IMR-90 (cell line): ENCODE measurements around the gene PDYN. TPM values are rescaled to one million over a fixed set of nuclear protein-coding genes. Genes with fewer than 3 reads are reported as not detected.

ENCODE experiments used
- ATAC-seq: fragments of 200-7000 bp; cut with Tn5 transposase; 2 replicates; pipeline ENCODE4 v1.9.1; 2020; ENCODE audit warnings: low read depth, mild to moderate bottlenecking, moderate library complexity
- BruUV-seq: library from RNA; stranded (reverse); fragments of 400-500 nt; replicated peaks from 2 replicates; lab custom pipeline; 2021; lab: Mats Ljungman, UMichigan
- CTCF ChIA-PET: fragments of 300-600 bp; formaldehyde crosslinking; extraction: SDS; loops from one replicate; lab custom pipeline; 2021; ENCODE audit warnings: antibody characterized with exemption; lab: Yijun Ruan, JAX
- POLR2A ChIA-PET: fragments of 300-600 bp; sonication (Branson Sonifier 250); formaldehyde crosslinking; loops from one replicate; lab custom pipeline; 2022; ENCODE audit warnings: antibody characterized with exemption; ENCODE audit not compliant: unreplicated experiment; lab: Charles Lee
- DNase-seq: peaks from one replicate; pipeline ENCODE4 v3.0.0; 2013
- H2AFZ ChIP-seq: replicated peaks from 2 replicates; pipeline ENCODE3; 2013; ENCODE audit warnings: low read length, mild to moderate bottlenecking; ENCODE audit not compliant: poor library complexity
- H2AK5ac ChIP-seq: 2 replicates; pipeline ENCODE4 v1.6.1; 2013; ENCODE audit warnings: low read depth, low read length, inconsistent platforms
- H2AK9ac ChIP-seq: replicated peaks from 2 replicates; pipeline ENCODE3; 2013; ENCODE audit warnings: mild to moderate bottlenecking, low read depth, low read length, moderate library complexity; ENCODE audit not compliant: poor library complexity
- H2BK120ac ChIP-seq: 2 replicates; pipeline ENCODE4 v1.6.1; 2013; ENCODE audit warnings: low read depth, low read length, inconsistent platforms
- H2BK15ac ChIP-seq: 3 replicates; pipeline ENCODE4 v1.6.1; 2013; ENCODE audit warnings: low read depth, low read length, inconsistent platforms
- H2BK20ac ChIP-seq: 2 replicates; pipeline ENCODE4 v1.6.1; 2013; ENCODE audit warnings: low read depth, mild to moderate bottlenecking, inconsistent platforms, low read length, moderate library complexity
- H2BK5ac ChIP-seq: 2 replicates; pipeline ENCODE4 v1.6.1; 2013; ENCODE audit warnings: mild to moderate bottlenecking, low read depth, low read length, inconsistent platforms; ENCODE audit not compliant: poor library complexity, severe bottlenecking
- H3K14ac ChIP-seq: replicated peaks from 2 replicates; pipeline ENCODE4 v1.6.1; 2013; ENCODE audit warnings: low read depth, low read length, inconsistent platforms
- H3K18ac ChIP-seq: 2 replicates; pipeline ENCODE4 v1.6.1; 2013; ENCODE audit warnings: low read depth, low read length, control low read depth
- H3K23ac ChIP-seq: 2 replicates; pipeline ENCODE4 v1.6.1; 2013; ENCODE audit warnings: low read depth, low read length, inconsistent platforms
- H3K27ac ChIP-seq: 2 replicates; pipeline ENCODE4 v1.5.1; 2013; ENCODE audit warnings: mild to moderate bottlenecking, control low read depth, low read length; ENCODE audit not compliant: insufficient read depth
- H3K27me3 ChIP-seq: 2 replicates; pipeline ENCODE4 v1.6.1; 2013; ENCODE audit warnings: low read length; ENCODE audit not compliant: control insufficient read depth, insufficient read depth
- H3K36me3 ChIP-seq: 2 replicates; pipeline ENCODE4 v1.6.1; 2013; ENCODE audit warnings: low read length, mixed read lengths; ENCODE audit not compliant: control insufficient read depth, insufficient read depth
- H3K4ac ChIP-seq: 2 replicates; pipeline ENCODE4 v1.6.1; 2013; ENCODE audit warnings: low read depth, low read length, inconsistent platforms
- H3K4me1 ChIP-seq: 2 replicates; pipeline ENCODE4 v1.6.1; 2013; ENCODE audit warnings: low read length, mixed read lengths; ENCODE audit not compliant: control insufficient read depth, insufficient read depth
- H3K4me2 ChIP-seq: 2 replicates; pipeline ENCODE4 v1.6.1; 2013; ENCODE audit warnings: low read depth, mild to moderate bottlenecking, control low read depth, low read length, moderate library complexity
- H3K4me3 ChIP-seq: 2 replicates; pipeline ENCODE4 v1.5.1; 2013; ENCODE audit warnings: low read depth, mild to moderate bottlenecking, control low read depth, low read length, moderate library complexity; ENCODE audit not compliant: insufficient read depth
- H3K56ac ChIP-seq: 2 replicates; pipeline ENCODE4 v1.6.1; 2013; ENCODE audit warnings: low read length, inconsistent platforms; ENCODE audit not compliant: insufficient read depth; ENCODE audit errors: extremely low read depth
- H3K79me1 ChIP-seq, 2 experiments: 2 replicates each; pipeline ENCODE4 v1.6.1; 2013; ENCODE audit warnings: low read length in 2 of 2, inconsistent platforms in 1 of 2, low read depth in 1 of 2
- H3K9ac ChIP-seq: 2 replicates; pipeline ENCODE4 v1.6.1; 2013; ENCODE audit warnings: low read depth, low read length, control low read depth
- H3K9me1 ChIP-seq: 2 replicates; pipeline ENCODE4 v1.6.1; 2013; ENCODE audit warnings: low read length, inconsistent platforms; ENCODE audit not compliant: insufficient read depth
- H3K9me3 ChIP-seq: 2 replicates; pipeline ENCODE4 v1.6.1; 2013; ENCODE audit warnings: low read length; ENCODE audit not compliant: control insufficient read depth, insufficient read depth
- H4K20me1 ChIP-seq: 2 replicates; pipeline ENCODE4 v1.6.1; 2013; ENCODE audit warnings: low read length, inconsistent platforms; ENCODE audit not compliant: insufficient read depth
- H4K5ac ChIP-seq: 2 replicates; pipeline ENCODE4 v1.6.1; 2013; ENCODE audit warnings: mild to moderate bottlenecking, low read depth, low read length, control low read depth
- H4K8ac ChIP-seq, 2 experiments: 2 replicates each; pipeline ENCODE4 v1.6.1; 2013; ENCODE audit warnings: low read depth in 2 of 2, low read length in 2 of 2, control low read depth in 1 of 2, inconsistent platforms in 1 of 2
- H4K91ac ChIP-seq: 2 replicates; pipeline ENCODE4 v1.6.1; 2013; ENCODE audit warnings: low read depth, low read length, inconsistent platforms; ENCODE audit not compliant: insufficient read depth
- BHLHE40 ChIP-seq: fragments of 150-350 bp; IDR thresholded peaks from 2 replicates; pipeline ENCODE4 v1.6.1; 2016; ENCODE audit warnings: mild to moderate bottlenecking, low read depth, low read length
- CEBPB ChIP-seq: IDR thresholded peaks from 2 replicates; pipeline ENCODE4 v1.6.1; 2012; ENCODE audit warnings: low read depth, low read length, improper control_type of control experiment
- CHD1 ChIP-seq: IDR thresholded peaks from 2 replicates; pipeline ENCODE4 v1.6.1; 2012; ENCODE audit warnings: low read depth, low read length, improper control_type of control experiment
- FOS ChIP-seq: fragments of 150-350 bp; IDR thresholded peaks from 2 replicates; pipeline ENCODE4 v1.6.1; 2016; ENCODE audit warnings: low read depth, low read length
- MAFK ChIP-seq: IDR thresholded peaks from 2 replicates; pipeline ENCODE4 v1.6.1; 2012; ENCODE audit warnings: low read depth, low read length, improper control_type of control experiment
- MAZ ChIP-seq: IDR thresholded peaks from 2 replicates; pipeline ENCODE4 v1.6.1; 2012; ENCODE audit warnings: low read depth, mild to moderate bottlenecking, low read length, improper control_type of control experiment, moderate library complexity, borderline replicate concordance
- MXI1 ChIP-seq: IDR thresholded peaks from 2 replicates; pipeline ENCODE4 v1.6.1; 2012; ENCODE audit warnings: low read depth, mild to moderate bottlenecking, low read length, moderate library complexity, borderline replicate concordance
- NFE2L2 ChIP-seq: fragments of 150-350 bp; IDR thresholded peaks from 2 replicates; pipeline ENCODE4 v1.6.1; 2016; ENCODE audit warnings: low read depth, mild to moderate bottlenecking, low read length
- POLR2A ChIP-seq: IDR thresholded peaks from 2 replicates; pipeline ENCODE4 v1.6.1; 2012; ENCODE audit warnings: mild to moderate bottlenecking, low read depth, low read length
- RAD21 ChIP-seq: IDR thresholded peaks from 2 replicates; pipeline ENCODE4 v1.6.1; 2012; ENCODE audit warnings: low read length, improper control_type of control experiment
- RCOR1 ChIP-seq: IDR thresholded peaks from 2 replicates; pipeline ENCODE4 v1.6.1; 2012; ENCODE audit warnings: mild to moderate bottlenecking, low read length, improper control_type of control experiment; ENCODE audit not compliant: insufficient replicate concordance
- RFX5 ChIP-seq: IDR thresholded peaks from 2 replicates; pipeline ENCODE4 v1.8.0; 2012; ENCODE audit warnings: low read depth, mild to moderate bottlenecking, low read length, moderate library complexity
- SMC3 ChIP-seq: fragments of 150-350 bp; IDR thresholded peaks from 2 replicates; pipeline ENCODE4 v1.6.1; 2016; ENCODE audit warnings: low read depth, mild to moderate bottlenecking, antibody characterized with exemption, low read length, moderate library complexity
- WGBS, 2 experiments: methylation state at CpG; one replicate each; pipeline versions ENCODE4 v1.1.5 to v1.1.7; 2013; ENCODE audit warnings: missing lambda C conversion rate in 2 of 2; ENCODE audit not compliant: insufficient read length in 1 of 2; ENCODE audit errors: extremely low coverage in 2 of 2; 5-methylcytosine and 5-hydroxymethylcytosine counted together
- dilution Hi-C: fragments of 300-500 bp; cut with HindIII; formaldehyde crosslinking; loops from one replicate; pipeline ENCODE4 v1.14.3; 2018; ENCODE audit warnings: low sequenced_read_pairs; ENCODE audit not compliant: unreplicated experiment
- in situ Hi-C: fragments of 300-500 bp; cut with MboI; formaldehyde crosslinking; loops from 3 replicates; pipeline ENCODE4 v1.14.3; 2019; ENCODE audit warnings: low sequenced_read_pairs, inconsistent platforms, mixed read lengths
- intact Hi-C: fragments of 100-400 bp; cut with micrococcal nuclease; formaldehyde crosslinking; loops from 2 replicates; pipeline ENCODE4 v1.10.0; 2022
- polyA plus RNA-seq, 3 experiments: library from polyadenylated mRNA; depleted of rRNA; stranded (reverse); fragments of >200 nt; gene quantifications; 2 replicates each; pipeline ENCODE4 v1.2.3, GENCODE V29; 2012; ENCODE audit warnings: low replicate concordance in 1 of 3
- total RNA-seq: library from RNA; depleted of rRNA; stranded (reverse); fragments of >200 nt; gene quantifications from 2 replicates; pipeline ENCODE4 v1.2.3, GENCODE V29; 2012
- TF ChIP-seq, protein P1 (sequence below): conservative IDR thresholded peaks from 2 replicates; pipeline ENCODE4 v1.5.1; 2012; ENCODE audit warnings: mild to moderate bottlenecking, low read depth, low read length, improper control_type of control experiment
- TF ChIP-seq, protein P2 (sequence below): fragments of 150-350 bp; IDR thresholded peaks from 2 replicates; pipeline ENCODE4 v1.6.1; 2016; ENCODE audit warnings: low read depth, mild to moderate bottlenecking, low read length, moderate library complexity, borderline replicate concordance
- TF ChIP-seq, protein P3 (sequence below): fragments of 150-350 bp; IDR thresholded peaks from 2 replicates; pipeline ENCODE4 v1.6.1; 2017; ENCODE audit warnings: mild to moderate bottlenecking, antibody characterized with exemption, low read length, low read depth

PDYN gene
- total and polyA plus RNA-seq, 2 of the 4 experiments (the other 2 are of a cell fraction) = not detected

DNA sequence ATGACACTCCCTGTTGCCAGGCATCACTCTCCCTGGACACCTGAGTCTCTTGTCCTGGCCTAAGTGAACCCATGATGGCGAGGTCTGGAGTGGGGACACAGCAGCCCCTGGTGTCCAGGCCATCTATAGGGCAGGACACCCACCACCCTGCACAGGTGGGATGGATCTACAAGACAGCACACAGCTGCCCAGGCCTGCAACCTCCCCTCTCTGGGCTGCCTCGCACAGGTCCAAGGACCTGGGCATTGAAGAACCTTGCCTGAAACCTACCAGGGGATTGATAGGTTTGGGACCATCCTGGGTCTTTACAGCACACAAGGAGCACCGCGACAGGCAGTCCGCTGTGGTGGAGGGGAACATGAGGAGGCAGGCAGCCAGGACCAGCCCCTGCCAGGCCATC is 11.2 kb downstream of the PDYN start:
- Histone ChIP-seq H3K9ac (no peak overlapping the region), H2AK5ac (no peak overlapping the region), H3K27me3 (peaks cover 12% of the 10 kb centered on the region), H3K9me1 (no peaks in the 10 kb centered on the region), H3K14ac (no peak overlapping the region), H3K18ac (no peak overlapping the region), H2AFZ (no peak overlapping the region), H4K5ac (no peak overlapping the region), H2AK9ac (no peak overlapping the region), H3K79me1 (no peaks in the 10 kb centered on the region), H3K4me3 (no peak overlapping the region), H3K56ac (no peak overlapping the region), H3K9me3 (no peaks in the 10 kb centered on the region), H3K4ac (no peak overlapping the region), H2BK15ac (no peak overlapping the region), H2BK120ac (no peak overlapping the region), H3K4me1 (no peaks in the 10 kb centered on the region), H4K8ac (no peak overlapping the region), H4K20me1 (no peaks in the 10 kb centered on the region), H3K23ac (no peak overlapping the region), H4K91ac (no peak overlapping the region), H3K4me2 (no peak overlapping the region), H3K36me3 (no peaks in the 10 kb centered on the region), H2BK20ac (no peak overlapping the region), H2BK5ac (no peak overlapping the region), H3K27ac (no peak overlapping the region)
- TF ChIP-seq SMC3 (no peak), MAZ (no peak), CHD1 (no peak), CEBPB (no peak), FOS (no peak), MAFK (no peak), MXI1 (no peak), RFX5 (no peak), POLR2A (no peak), RAD21 (no peak), BHLHE40 (no peak), NFE2L2 (no peak), RCOR1 (no peak)
- TF ChIP-seq, protein P1, sequence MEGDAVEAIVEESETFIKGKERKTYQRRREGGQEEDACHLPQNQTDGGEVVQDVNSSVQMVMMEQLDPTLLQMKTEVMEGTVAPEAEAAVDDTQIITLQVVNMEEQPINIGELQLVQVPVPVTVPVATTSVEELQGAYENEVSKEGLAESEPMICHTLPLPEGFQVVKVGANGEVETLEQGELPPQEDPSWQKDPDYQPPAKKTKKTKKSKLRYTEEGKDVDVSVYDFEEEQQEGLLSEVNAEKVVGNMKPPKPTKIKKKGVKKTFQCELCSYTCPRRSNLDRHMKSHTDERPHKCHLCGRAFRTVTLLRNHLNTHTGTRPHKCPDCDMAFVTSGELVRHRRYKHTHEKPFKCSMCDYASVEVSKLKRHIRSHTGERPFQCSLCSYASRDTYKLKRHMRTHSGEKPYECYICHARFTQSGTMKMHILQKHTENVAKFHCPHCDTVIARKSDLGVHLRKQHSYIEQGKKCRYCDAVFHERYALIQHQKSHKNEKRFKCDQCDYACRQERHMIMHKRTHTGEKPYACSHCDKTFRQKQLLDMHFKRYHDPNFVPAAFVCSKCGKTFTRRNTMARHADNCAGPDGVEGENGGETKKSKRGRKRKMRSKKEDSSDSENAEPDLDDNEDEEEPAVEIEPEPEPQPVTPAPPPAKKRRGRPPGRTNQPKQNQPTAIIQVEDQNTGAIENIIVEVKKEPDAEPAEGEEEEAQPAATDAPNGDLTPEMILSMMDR = no peak
- TF ChIP-seq, protein P2, sequence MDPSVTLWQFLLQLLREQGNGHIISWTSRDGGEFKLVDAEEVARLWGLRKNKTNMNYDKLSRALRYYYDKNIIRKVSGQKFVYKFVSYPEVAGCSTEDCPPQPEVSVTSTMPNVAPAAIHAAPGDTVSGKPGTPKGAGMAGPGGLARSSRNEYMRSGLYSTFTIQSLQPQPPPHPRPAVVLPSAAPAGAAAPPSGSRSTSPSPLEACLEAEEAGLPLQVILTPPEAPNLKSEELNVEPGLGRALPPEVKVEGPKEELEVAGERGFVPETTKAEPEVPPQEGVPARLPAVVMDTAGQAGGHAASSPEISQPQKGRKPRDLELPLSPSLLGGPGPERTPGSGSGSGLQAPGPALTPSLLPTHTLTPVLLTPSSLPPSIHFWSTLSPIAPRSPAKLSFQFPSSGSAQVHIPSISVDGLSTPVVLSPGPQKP = no peak
- TF ChIP-seq, protein P3, sequence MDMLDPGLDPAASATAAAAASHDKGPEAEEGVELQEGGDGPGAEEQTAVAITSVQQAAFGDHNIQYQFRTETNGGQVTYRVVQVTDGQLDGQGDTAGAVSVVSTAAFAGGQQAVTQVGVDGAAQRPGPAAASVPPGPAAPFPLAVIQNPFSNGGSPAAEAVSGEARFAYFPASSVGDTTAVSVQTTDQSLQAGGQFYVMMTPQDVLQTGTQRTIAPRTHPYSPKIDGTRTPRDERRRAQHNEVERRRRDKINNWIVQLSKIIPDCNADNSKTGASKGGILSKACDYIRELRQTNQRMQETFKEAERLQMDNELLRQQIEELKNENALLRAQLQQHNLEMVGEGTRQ = no peak
- intact Hi-C loops (no loop called here), in situ Hi-C loops (no loop called here), dilution Hi-C loops (no loop called here)
- WGBS, 2 experiments = 63% methylated on average over 3 of the region's 5 CpGs; no CpG with 5 or more reads in 1 of the 2 experiments
- ChIA-PET CTCF (no interaction called here), POLR2A (no interaction called here)
- no TSS peak for BruUV-seq
- DNase-seq = no peak
- ATAC-seq = no peak
